Activated CD4-positive, alpha-beta T cell treated with anti-CD3 and anti-CD28 coated beads for 48 hours (primary cell): Measurements from ENCODE around the gene TTLL4.

ENCODE experiments used
- DNase-seq: peaks from one replicate; pipeline ENCODE4 v3.0.0-alpha.2; 2020

TTLL4 gene

GRCh38 chr2:218716070-218716469, 5.4 kb downstream of the TTLL4 start:
- DNase-seq: no peak

- DNase-seq: no peak
These were observed 6.6 kb downstream of the TTLL4 start for GRCh38 chr2:218717262-218717661.

GRCh38 chr2:218718058-218718457, 7.4 kb downstream of the TTLL4 start:
- DNase-seq: no peak

GRCh38 chr2:218719457-218719856, 8.8 kb downstream of the TTLL4 start:
- no peak for DNase-seq

GRCh38 chr2:218720048-218721041, 9.7 kb downstream of the TTLL4 start:
- no peak for DNase-seq

- no peak for DNase-seq
These were observed 10.9 kb downstream of the TTLL4 start for GRCh38 chr2:218721488-218721887.

- no peak for DNase-seq
These were observed 11.3 kb downstream of the TTLL4 start for GRCh38 chr2:218721934-218722333.

GRCh38 chr2:218722419-218722818, 11.8 kb downstream of the TTLL4 start:
- DNase-seq: no peak

- no peak for DNase-seq
These were observed 12.5 kb downstream of the TTLL4 start for GRCh38 chr2:218722876-218723785.

- no peak for DNase-seq
These were observed 15.5 kb downstream of the TTLL4 start for GRCh38 chr2:218726004-218726574.

GRCh38 chr2:218727502-218728165, 17.0 kb downstream of the TTLL4 start:
- peak; percentile 21 for DNase-seq

GRCh38 chr2:218729640-218730039, 19.0 kb downstream of the TTLL4 start:
- no peak for DNase-seq

- DNase-seq: no peak
These were observed 21.6 kb downstream of the TTLL4 start for GRCh38 chr2:218732052-218732760.

- no peak for DNase-seq
These were observed 22.1 kb downstream of the TTLL4 start for GRCh38 chr2:218732761-218733158.

- peak; percentile 28 for DNase-seq
These were observed 22.8 kb downstream of the TTLL4 start for GRCh38 chr2:218733171-218734021.

GRCh38 chr2:218734190-218734975, 23.7 kb downstream of the TTLL4 start:
- DNase-seq: no peak

GRCh38 chr2:218736531-218736930, 25.9 kb downstream of the TTLL4 start:
- no peak for DNase-seq

GRCh38 chr2:218743068-218743467, 32.4 kb downstream of the TTLL4 start:
- no peak for DNase-seq

- DNase-seq: no peak
These were observed 34.0 kb downstream of the TTLL4 start for GRCh38 chr2:218744615-218745014.

- no peak for DNase-seq
These were observed 34.5 kb downstream of the TTLL4 start for GRCh38 chr2:218745160-218745558.
